ENCODE results near the gene SLC45A2. TPM values are rescaled to one million over a fixed set of nuclear protein-coding genes. Genes with fewer than 3 reads are reported as not detected.

Gene SLC45A2
- total and polyA plus RNA-seq, 2 of the 8 experiments (the other 6 are each of a cell fraction or from before 2014, with no cell fraction given) = 0.09 TPM; not detected in 1

DNA sequence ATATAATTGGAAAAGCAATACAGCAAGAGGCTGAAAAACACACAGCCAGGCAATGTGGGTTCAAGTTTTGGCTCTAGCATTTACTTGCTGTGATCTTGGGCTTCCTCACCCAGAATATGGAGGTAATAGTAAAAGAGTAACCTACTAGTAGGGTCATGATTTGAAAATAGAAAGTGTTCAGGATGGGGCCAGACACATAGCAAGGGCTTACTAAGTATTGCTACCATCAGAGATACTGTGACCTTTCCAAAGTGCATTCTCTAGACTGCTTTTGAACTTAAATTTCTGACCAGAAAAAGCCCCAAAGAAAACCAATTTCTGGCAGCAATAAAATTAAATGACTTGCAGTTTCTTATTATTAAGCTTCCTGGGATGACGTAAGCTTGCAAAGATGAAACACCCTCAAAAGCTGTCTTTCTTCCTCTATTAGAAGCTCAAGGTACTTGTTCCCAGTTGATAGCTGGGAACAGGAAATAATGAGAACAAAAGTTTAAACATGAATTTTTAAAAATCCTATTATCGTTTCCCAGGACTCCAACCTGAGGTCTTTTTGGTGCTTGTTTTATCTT lies 20.3 kb downstream of the SLC45A2 start:
- Histone ChIP-seq H2AFZ (ENCODE audit: low read length) (no peak overlapping the region), H3K36me3 (ENCODE audit: control insufficient read depth in 2 of 4, insufficient read depth in 4 of 4, low read length in 3 of 4) (no peaks in the 10 kb centered on the region), H3K23ac (ENCODE audit: insufficient read length) (no peak overlapping the region), H3K4ac (replicated peaks; ENCODE audit: insufficient read length, low read depth, low read length) (no peak overlapping the region), H3K4me3 (ENCODE audit: extremely low read depth in 1 of 4, insufficient read depth in 2 of 4, low read depth in 3 of 4, low read length in 4 of 4) (no peak overlapping the region), H2BK120ac (replicated peaks; ENCODE audit: low read depth, low read length) (no peak overlapping the region), H2BK12ac (ENCODE audit: low read depth, low read length) (no peak overlapping the region), H3K27ac (ENCODE audit: low read depth, low read length) (no peak overlapping the region), H2BK20ac (ENCODE audit: low read length) (no peak overlapping the region), H3K27me3 (replicated peaks in 1 of 4; ENCODE audit: control insufficient read depth in 3 of 4, extremely low read depth in 1 of 4, insufficient read depth in 3 of 4, low read length in 3 of 4) (no peaks in the 10 kb centered on the region), H3K79me1 (ENCODE audit: low read depth, low read length) (no peaks in the 10 kb centered on the region), H3K9me3 (ENCODE audit: insufficient read depth in 2 of 2, low read depth in 1 of 2, low read length in 1 of 2) (no peaks in the 10 kb centered on the region), H3K9ac (replicated peaks in 1 of 4; ENCODE audit: extremely low read depth in 1 of 4, low read depth in 3 of 4, low read length in 3 of 4) (no peak overlapping the region), H3K4me1 (replicated peaks in 1 of 4; ENCODE audit: control insufficient read depth in 3 of 4, insufficient read depth in 4 of 4, low read length in 3 of 4) (no peaks in the 10 kb centered on the region), H3K4me2 (ENCODE audit: insufficient read depth in 1 of 2, low read depth in 2 of 2, low read length in 2 of 2) (no peak overlapping the region), H2BK15ac (ENCODE audit: low read length) (no peak overlapping the region), H3K14ac (ENCODE audit: insufficient read length) (no peak overlapping the region), H3K18ac (ENCODE audit: extremely low read depth, low read length) (no peak overlapping the region), H3K56ac (replicated peaks; ENCODE audit: insufficient read length, low read depth, low read length) (no peak overlapping the region), H3K23me2 (ENCODE audit: low read depth, low read length) (no peaks in the 10 kb centered on the region; the same call in 1 of the 2 replicates), H4K20me1 (replicated peaks in 1 of 2; ENCODE audit: control insufficient read depth in 1 of 2, insufficient read depth in 2 of 2, low read length in 2 of 2) (no peaks in the 10 kb centered on the region), H3K79me2 (ENCODE audit: control insufficient read depth in 1 of 2, insufficient read depth in 2 of 2, low read length in 2 of 2) (no peaks in the 10 kb centered on the region), H4K5ac (ENCODE audit: insufficient read length, low read depth, low read length) (no peak overlapping the region), H2BK5ac (ENCODE audit: low read depth, low read length) (no peak overlapping the region), H4K91ac (replicated peaks; ENCODE audit: insufficient read length, low read length) (no peak overlapping the region), H2AK5ac (ENCODE audit: low read depth, low read length) (no peak overlapping the region), H4K8ac (ENCODE audit: extremely low read depth, insufficient read depth, low read length) (no peak overlapping the region)
- ChIA-PET POLR2A (ENCODE audit: partially characterized antibody) (no interaction called here), CTCF (ENCODE audit: partially characterized antibody) (no interaction called here)
- no peak for DNase-seq (ENCODE audit: low read depth in 1 of 2, low spot score in 2 of 2)
- WGBS, 2 experiments (ENCODE audit: extremely low coverage in 1 of 2, insufficient coverage in 1 of 2, insufficient read length in 1 of 2, insufficient replicate concordance in 2 of 2, low coverage in 1 of 2, low lambda C conversion rate in 2 of 2, missing lambda C conversion rate in 1 of 2) = 76% methylated on average over 2 of the region's 2 CpGs; no CpG with 5 or more reads in 1 of the 2 experiments
- FAIRE-seq = no peak
- TF ChIP-seq POU5F1 (IDR thresholded peaks at IDR 0.05; ENCODE audit: low read depth, low read length) (no peak), EZH2 (IDR thresholded peaks at IDR 0.05; ENCODE audit: low read depth, low read length, severe bottlenecking) (no peak), RAD21 (IDR thresholded peaks at IDR 0.05 in 1 of 2, conservative IDR thresholded peaks at IDR 0.05 in 1 of 2; ENCODE audit: low read depth in 2 of 2, low read length in 2 of 2) (no peak), SAP30 (IDR thresholded peaks at IDR 0.05; ENCODE audit: insufficient read depth, insufficient replicate concordance, low read length) (no peak), SP2 (IDR thresholded peaks at IDR 0.05; ENCODE audit: low read length) (no peak), CREB1 (IDR thresholded peaks at IDR 0.05) (no peak)
- TF ChIP-seq, protein P1, sequence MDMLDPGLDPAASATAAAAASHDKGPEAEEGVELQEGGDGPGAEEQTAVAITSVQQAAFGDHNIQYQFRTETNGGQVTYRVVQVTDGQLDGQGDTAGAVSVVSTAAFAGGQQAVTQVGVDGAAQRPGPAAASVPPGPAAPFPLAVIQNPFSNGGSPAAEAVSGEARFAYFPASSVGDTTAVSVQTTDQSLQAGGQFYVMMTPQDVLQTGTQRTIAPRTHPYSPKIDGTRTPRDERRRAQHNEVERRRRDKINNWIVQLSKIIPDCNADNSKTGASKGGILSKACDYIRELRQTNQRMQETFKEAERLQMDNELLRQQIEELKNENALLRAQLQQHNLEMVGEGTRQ (IDR thresholded peaks at IDR 0.05; ENCODE audit: low read length) = no peak
